HG02973 (cell line): ENCODE data around the gene ZBED6.

Experiments used
- ATAC-seq: cut with Tn5 transposase; IDR thresholded peaks from one replicate; pipeline ENCODE4 v1.9.1; 2021; ENCODE audit warnings: moderate library complexity; ENCODE audit not compliant: unreplicated experiment

The ZBED6 gene

DNA sequence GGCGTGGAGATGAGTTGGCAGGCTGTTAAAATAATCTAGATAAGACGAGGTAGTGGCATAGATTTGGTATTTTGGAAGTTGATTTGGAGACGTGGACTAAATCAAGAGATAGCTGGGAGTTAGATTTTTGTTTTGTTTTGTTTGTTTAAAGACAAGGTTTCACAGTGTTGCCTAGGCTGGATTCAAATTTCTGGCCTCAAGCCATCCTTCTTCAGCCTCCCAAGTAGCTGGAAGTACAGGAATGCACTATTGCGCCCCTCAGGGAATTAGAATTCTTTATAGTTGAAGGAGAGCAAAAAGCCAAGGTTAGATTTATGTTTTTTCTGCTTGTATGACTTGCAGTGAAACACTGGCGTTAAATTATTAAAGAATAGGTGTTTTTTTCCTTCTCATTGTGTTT, 43.7 kb downstream of the ZBED6 start:
- no peak for ATAC-seq

DNA sequence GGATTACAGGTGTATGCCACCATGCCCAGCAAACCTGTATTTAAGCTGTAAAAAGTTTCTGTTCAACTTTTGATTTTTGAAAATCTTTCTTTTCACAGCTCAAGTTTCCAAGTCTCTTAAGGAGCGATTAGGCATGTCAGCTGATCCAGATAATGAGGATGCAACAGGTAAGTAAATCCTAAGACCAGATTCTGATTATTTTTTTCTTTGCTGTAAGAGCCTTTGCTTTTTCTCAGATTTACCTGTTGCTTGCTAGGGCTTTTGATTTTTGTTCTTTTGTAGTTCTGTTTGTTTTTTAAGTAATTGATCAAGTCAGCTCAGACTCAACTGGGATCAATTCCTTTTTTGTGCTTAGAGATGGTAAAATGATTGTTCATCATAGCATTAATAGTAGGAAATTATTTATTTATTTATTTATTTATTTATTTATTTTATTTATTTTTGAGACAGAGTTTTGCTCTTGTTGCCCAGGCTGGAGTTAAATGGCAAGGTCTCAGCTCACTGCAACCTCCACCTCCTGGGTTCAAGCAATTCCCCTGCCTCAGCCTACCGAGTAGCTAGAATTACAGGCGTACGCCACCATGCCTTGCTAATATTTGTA, 44.9 kb downstream of the ZBED6 start:
- no peak for ATAC-seq

DNA sequence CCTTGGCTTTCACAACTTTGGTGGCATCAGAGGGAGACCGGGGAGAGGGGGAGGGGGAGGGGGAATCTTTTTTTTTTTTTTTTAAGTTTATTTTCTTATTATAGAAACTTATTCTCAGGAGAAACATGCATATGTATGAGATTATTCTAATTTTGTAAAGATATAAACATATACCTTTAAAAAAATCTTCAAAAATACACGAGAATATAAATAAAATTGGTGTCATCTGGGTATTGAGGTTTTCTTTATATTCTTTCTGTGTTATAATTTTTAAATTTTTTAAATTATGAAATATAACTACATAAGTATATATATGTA, 47.1 kb downstream of the ZBED6 start:
- no peak for ATAC-seq

DNA sequence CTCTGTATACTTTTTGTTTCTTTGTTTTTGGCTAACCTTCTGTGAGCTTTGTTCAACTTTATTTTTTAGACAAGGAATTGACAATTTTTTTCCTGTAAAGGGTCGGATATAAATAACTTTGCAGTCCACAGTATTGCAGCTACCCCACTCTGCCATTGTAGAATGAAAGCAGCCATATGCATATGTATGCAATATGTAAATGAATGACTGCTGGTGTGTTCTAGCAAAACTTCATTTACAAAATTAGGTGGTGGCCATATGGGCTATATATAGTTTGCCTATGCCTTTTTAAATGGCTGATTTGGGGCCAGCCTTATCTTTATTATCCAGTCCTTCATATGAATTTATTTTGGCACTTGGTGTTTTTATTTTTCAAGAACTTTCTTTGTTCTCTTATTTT, 48.0 kb downstream of the ZBED6 start:
- ATAC-seq: no peak
